ENCODE results near the gene ZNF532. TPM values are rescaled to one million over a fixed set of nuclear protein-coding genes. Genes with fewer than 3 reads are reported as not detected.

ZNF532 gene
- total and polyA plus RNA-seq, 2 of the 13 experiments (the other 11 are each of a cell fraction or from before 2014, with no cell fraction given): not detected

DNA sequence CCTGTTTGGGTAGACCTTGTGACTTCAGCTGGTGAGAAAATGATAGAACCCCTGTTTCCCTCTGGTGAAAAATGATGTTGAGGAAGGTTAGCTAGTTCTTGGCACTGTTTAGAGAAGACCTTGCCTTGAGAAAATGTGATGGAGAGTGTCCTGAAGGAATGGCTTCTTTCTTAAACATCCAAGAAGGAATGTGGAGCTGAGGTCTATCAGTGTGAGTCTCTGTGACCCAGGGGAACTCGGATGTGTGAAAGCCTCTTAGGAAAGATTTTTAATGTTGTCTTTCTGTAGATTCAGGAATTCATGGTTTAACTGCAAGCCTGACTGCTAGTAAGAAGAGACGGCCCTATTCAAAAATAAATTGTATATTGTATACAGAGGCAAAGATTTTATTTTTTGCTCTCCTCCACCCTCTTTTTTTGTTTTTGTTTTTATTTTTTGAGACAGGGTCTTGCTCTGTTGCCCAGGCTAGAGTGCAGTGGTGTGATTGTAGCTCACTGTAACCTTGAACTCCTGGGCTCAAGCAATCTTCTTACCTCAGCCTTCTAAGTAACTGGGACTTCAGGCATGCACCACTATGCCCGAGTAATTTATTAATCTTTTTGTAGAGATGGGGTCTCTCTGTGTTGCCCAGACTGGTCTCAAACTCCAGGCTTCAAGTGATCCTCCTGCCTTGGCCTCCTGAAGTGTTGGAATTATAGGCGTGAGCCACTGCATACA, 87.5 kb downstream of the ZNF532 start:
- FAIRE-seq: no peak
- no peak overlapping the region for H3K27ac ChIP-seq (ENCODE audit: extremely low read length, insufficient read depth, low read length)
- H3K9me3 ChIP-seq (ENCODE audit: low read length): no peaks in the 10 kb centered on the region
- no peak overlapping the region for H3K4me3 ChIP-seq (replicated peaks in 1 of 3; ENCODE audit: insufficient read depth in 1 of 3, low read depth in 2 of 3, low read length in 3 of 3)
- H3K4me2 ChIP-seq (ENCODE audit: low read depth, low read length): no peak overlapping the region
- 22% methylated on average over 4 of the region's 4 CpGs for WGBS (ENCODE audit: low lambda C conversion rate)
- CTCF ChIA-PET (ENCODE audit: low intra/inter-chr PET ratio, low total read pairs): no interaction called here
- no peak for DNase-seq (ENCODE audit: low spot score)
- H3K79me2 ChIP-seq (ENCODE audit: insufficient read depth, low read length): no peaks in the 10 kb centered on the region
- no peak overlapping the region for H2AFZ ChIP-seq (ENCODE audit: low read length)
- no peak overlapping the region for H3K9ac ChIP-seq (ENCODE audit: insufficient read depth, low read depth, low read length)
- intact Hi-C loops (cut with micrococcal nuclease; ENCODE audit: unreplicated experiment) (no loop called here), in situ Hi-C loops (cut with HindIII; ENCODE audit: extremely low pct_ligation_motif_present, low pct_unique_long_range_greater_than_20kb) (no loop called here)
- TF ChIP-seq ZNF121 (CRISPR knock-in tag; IDR thresholded peaks at IDR 0.05) (0 out of 2 replicates have a peak, but pooled peaks have one; percentile 36), ZSCAN30 (CRISPR knock-in tag; IDR thresholded peaks at IDR 0.05) (no peak)
- no peaks in the 10 kb centered on the region for H4K20me1 ChIP-seq (ENCODE audit: insufficient read depth, low read length)
- no peaks in the 10 kb centered on the region for H3K36me3 ChIP-seq (replicated peaks in 1 of 2; ENCODE audit: control insufficient read depth in 1 of 2, insufficient read depth in 2 of 2, low read length in 2 of 2)
- H3K27me3 ChIP-seq (ENCODE audit: control insufficient read depth in 1 of 2, insufficient read depth in 2 of 2, low read length in 2 of 2): no peaks in the 10 kb centered on the region
- BruUV-seq (replicated peaks): no TSS peak
- no peak for ATAC-seq
- POLR2A ChIA-PET: no interaction called here
- H3K4me1 ChIP-seq (ENCODE audit: insufficient read depth, low read length): peaks cover 17% of the 10 kb centered on the region

DNA sequence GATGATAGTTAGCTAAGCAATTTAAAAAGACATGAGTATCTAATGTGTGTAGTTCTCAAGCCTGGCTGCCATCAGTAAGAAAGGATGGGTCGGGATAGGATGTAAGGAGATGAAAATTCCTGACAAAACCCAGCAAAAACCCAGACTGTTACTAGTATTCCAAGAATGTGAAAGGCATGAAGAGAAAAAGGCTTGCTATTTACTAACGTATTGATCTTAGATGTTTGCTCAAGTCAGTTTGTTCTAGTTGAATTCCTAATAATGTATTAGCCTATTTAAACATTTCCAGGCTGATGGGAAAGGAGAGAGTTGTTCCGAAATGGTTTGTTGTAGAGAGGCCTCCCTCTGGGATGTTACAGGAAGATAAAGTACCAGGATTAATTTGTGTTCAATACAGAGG, 88.2 kb downstream of the ZNF532 start:
- 0% methylated on average over 3 of the region's 3 CpGs for WGBS (ENCODE audit: low lambda C conversion rate)
- Histone ChIP-seq H3K4me1 (ENCODE audit: insufficient read depth, low read length) (peaks cover 17% of the 10 kb centered on the region), H3K79me2 (ENCODE audit: insufficient read depth, low read length) (no peaks in the 10 kb centered on the region), H3K9ac (ENCODE audit: insufficient read depth, low read depth, low read length) (no peak overlapping the region), H3K27me3 (ENCODE audit: control insufficient read depth in 1 of 2, insufficient read depth in 2 of 2, low read length in 2 of 2) (no peaks in the 10 kb centered on the region), H3K4me2 (ENCODE audit: low read depth, low read length) (no peak overlapping the region), H4K20me1 (ENCODE audit: insufficient read depth, low read length) (no peaks in the 10 kb centered on the region), H3K4me3 (replicated peaks in 1 of 3; ENCODE audit: insufficient read depth in 1 of 3, low read depth in 2 of 3, low read length in 3 of 3) (no peak overlapping the region), H3K36me3 (replicated peaks in 1 of 2; ENCODE audit: control insufficient read depth in 1 of 2, insufficient read depth in 2 of 2, low read length in 2 of 2) (no peaks in the 10 kb centered on the region), H3K27ac (ENCODE audit: extremely low read length, insufficient read depth, low read length) (no peak overlapping the region), H3K9me3 (ENCODE audit: low read length) (no peaks in the 10 kb centered on the region), H2AFZ (ENCODE audit: low read length) (no peak overlapping the region)
- in situ Hi-C loops (cut with HindIII; ENCODE audit: extremely low pct_ligation_motif_present, low pct_unique_long_range_greater_than_20kb): no loop called here
- POLR2A ChIA-PET: no interaction called here
- ATAC-seq (peak; percentile 84), FAIRE-seq (peak; percentile 23), DNase-seq (ENCODE audit: low spot score) (peak; percentile 56)
- CTCF ChIA-PET (ENCODE audit: low intra/inter-chr PET ratio, low total read pairs): no interaction called here
- no TSS peak for BruUV-seq (replicated peaks)
- intact Hi-C loops (cut with micrococcal nuclease; ENCODE audit: unreplicated experiment): no loop called here
- TF ChIP-seq SOX13 (IDR thresholded peaks at IDR 0.05) (no peak), SOX13 (CRISPR knock-in tag; conservative IDR thresholded peaks at IDR 0.05 in 1 of 2, IDR thresholded peaks at IDR 0.05 in 1 of 2) (peak in 1 of 2 experiments; percentile 52; a peak in 1 of 4 replicates), ARNT (IDR thresholded peaks at IDR 0.05) (no peak), FOXP1 (IDR thresholded peaks at IDR 0.05) (no peak), FOXP1 (CRISPR knock-in tag; IDR thresholded peaks at IDR 0.05) (0 out of 2 replicates have a peak, but pooled peaks have one; percentile 36), MYNN (CRISPR knock-in tag; IDR thresholded peaks at IDR 0.05; ENCODE audit: low read depth) (no peak), TARDBP (CRISPR knock-in tag; IDR thresholded peaks at IDR 0.05) (no peak), BCL6 (CRISPR knock-in tag; IDR thresholded peaks at IDR 0.05) (peak; percentile 42; the same call in 1 of the 2 replicates), TEAD3 (CRISPR knock-in tag; optimal IDR thresholded peaks at IDR 0.05; ENCODE audit: borderline replicate concordance) (peak; percentile 79), GTF2F1 (IDR thresholded peaks at IDR 0.05; ENCODE audit: low read length) (no peak)
- TF ChIP-seq, protein P1, sequence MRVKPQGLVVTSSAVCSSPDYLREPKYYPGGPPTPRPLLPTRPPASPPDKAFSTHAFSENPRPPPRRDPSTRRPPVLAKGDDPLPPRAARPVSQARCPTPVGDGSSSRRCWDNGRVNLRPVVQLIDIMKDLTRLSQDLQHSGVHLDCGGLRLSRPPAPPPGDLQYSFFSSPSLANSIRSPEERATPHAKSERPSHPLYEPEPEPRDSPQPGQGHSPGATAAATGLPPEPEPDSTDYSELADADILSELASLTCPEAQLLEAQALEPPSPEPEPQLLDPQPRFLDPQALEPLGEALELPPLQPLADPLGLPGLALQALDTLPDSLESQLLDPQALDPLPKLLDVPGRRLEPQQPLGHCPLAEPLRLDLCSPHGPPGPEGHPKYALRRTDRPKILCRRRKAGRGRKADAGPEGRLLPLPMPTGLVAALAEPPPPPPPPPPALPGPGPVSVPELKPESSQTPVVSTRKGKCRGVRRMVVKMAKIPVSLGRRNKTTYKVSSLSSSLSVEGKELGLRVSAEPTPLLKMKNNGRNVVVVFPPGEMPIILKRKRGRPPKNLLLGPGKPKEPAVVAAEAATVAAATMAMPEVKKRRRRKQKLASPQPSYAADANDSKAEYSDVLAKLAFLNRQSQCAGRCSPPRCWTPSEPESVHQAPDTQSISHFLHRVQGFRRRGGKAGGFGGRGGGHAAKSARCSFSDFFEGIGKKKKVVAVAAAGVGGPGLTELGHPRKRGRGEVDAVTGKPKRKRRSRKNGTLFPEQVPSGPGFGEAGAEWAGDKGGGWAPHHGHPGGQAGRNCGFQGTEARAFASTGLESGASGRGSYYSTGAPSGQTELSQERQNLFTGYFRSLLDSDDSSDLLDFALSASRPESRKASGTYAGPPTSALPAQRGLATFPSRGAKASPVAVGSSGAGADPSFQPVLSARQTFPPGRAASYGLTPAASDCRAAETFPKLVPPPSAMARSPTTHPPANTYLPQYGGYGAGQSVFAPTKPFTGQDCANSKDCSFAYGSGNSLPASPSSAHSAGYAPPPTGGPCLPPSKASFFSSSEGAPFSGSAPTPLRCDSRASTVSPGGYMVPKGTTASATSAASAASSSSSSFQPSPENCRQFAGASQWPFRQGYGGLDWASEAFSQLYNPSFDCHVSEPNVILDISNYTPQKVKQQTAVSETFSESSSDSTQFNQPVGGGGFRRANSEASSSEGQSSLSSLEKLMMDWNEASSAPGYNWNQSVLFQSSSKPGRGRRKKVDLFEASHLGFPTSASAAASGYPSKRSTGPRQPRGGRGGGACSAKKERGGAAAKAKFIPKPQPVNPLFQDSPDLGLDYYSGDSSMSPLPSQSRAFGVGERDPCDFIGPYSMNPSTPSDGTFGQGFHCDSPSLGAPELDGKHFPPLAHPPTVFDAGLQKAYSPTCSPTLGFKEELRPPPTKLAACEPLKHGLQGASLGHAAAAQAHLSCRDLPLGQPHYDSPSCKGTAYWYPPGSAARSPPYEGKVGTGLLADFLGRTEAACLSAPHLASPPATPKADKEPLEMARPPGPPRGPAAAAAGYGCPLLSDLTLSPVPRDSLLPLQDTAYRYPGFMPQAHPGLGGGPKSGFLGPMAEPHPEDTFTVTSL (CRISPR knock-in tag; IDR thresholded peaks at IDR 0.05; ENCODE audit: borderline replicate concordance): 0 out of 2 replicates have a peak, but pooled peaks have one; percentile 29
